Neural progenitor cell (in vitro differentiated cells): Measurements from ENCODE around the gene GABRB1.

Source experiments
- EZH2phosphoT487 ChIP-seq: fragments of 200-600 bp; sonication (generic); IDR thresholded peaks from 2 replicates; pipeline ENCODE4 v1.6.1; 2017; ENCODE audit warnings: antibody characterized with exemption
- TF ChIP-seq, protein P1 (sequence below): fragments of 200-600 bp; sonication (generic); IDR thresholded peaks from 2 replicates; pipeline ENCODE4 v1.5.1; 2017; ENCODE audit warnings: antibody characterized with exemption, mild to moderate bottlenecking

DNA sequence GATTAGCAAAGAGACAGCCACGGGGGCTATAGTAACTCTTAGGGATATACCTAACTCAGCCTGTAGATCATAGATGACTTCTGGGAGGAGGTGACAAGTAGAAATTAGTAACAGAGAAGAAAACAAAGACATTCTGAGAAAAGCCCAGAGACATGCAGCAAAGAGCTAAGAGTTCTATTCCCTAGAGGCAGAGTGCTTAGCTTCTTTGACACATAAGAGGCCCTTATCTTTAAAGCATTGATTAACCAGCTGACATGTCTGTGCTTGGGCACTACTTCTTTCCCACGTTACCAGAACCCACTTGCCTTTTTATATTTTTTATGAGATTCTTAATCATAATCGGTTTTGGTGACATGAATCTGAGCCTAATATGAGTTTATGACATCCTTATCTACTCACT is 179.5 kb downstream of the GABRB1 start:
- TF ChIP-seq EZH2phosphoT487: no peak
- TF ChIP-seq, protein P1, sequence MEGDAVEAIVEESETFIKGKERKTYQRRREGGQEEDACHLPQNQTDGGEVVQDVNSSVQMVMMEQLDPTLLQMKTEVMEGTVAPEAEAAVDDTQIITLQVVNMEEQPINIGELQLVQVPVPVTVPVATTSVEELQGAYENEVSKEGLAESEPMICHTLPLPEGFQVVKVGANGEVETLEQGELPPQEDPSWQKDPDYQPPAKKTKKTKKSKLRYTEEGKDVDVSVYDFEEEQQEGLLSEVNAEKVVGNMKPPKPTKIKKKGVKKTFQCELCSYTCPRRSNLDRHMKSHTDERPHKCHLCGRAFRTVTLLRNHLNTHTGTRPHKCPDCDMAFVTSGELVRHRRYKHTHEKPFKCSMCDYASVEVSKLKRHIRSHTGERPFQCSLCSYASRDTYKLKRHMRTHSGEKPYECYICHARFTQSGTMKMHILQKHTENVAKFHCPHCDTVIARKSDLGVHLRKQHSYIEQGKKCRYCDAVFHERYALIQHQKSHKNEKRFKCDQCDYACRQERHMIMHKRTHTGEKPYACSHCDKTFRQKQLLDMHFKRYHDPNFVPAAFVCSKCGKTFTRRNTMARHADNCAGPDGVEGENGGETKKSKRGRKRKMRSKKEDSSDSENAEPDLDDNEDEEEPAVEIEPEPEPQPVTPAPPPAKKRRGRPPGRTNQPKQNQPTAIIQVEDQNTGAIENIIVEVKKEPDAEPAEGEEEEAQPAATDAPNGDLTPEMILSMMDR: no peak
